A673 (cell line): ENCODE measurements around the gene PEPD. TPM values are rescaled to one million over a fixed set of nuclear protein-coding genes. Genes with fewer than 3 reads are reported as not detected.

Source experiments
- BruUV-seq: library from RNA; stranded (reverse); fragments of 400-500 nt; replicated peaks from 2 replicates; lab custom pipeline; 2021; lab: Mats Ljungman, UMichigan
- CTCF ChIA-PET: fragments of 300-600 bp; sonication (Branson Sonifier 250); formaldehyde crosslinking; loops from one replicate; lab custom pipeline; 2022; ENCODE audit warnings: antibody characterized with exemption; lab: Charles Lee
- POLR2A ChIA-PET: fragments of 300-600 bp; sonication (Branson Sonifier 250); formaldehyde crosslinking; loops from one replicate; lab custom pipeline; 2022; ENCODE audit warnings: antibody characterized with exemption; ENCODE audit not compliant: low non-redundant PET; lab: Charles Lee
- DNase-seq: peaks from one replicate; pipeline ENCODE4 v3.0.0-alpha.2; 2015; ENCODE audit warnings: low spot score
- H3K27ac ChIP-seq: fragments of 200-600 bp; sonication (generic); 2 replicates; pipeline ENCODE4 v1.5.1; 2016; ENCODE audit warnings: mixed run types, low read depth, mild to moderate bottlenecking, mixed read lengths, antibody characterized with exemption, low read length; ENCODE audit not compliant: poor library complexity, severe bottlenecking
- H3K27me3 ChIP-seq: fragments of 200-600 bp; sonication (generic); replicated peaks from 2 replicates; pipeline ENCODE4 v1.6.1; 2017; ENCODE audit warnings: mixed run types, low read depth, mild to moderate bottlenecking, mixed read lengths, antibody characterized with exemption, low read length; ENCODE audit not compliant: insufficient read depth, poor library complexity
- H3K36me3 ChIP-seq: fragments of 200-600 bp; sonication (generic); 2 replicates; pipeline ENCODE4 v1.6.1; 2016; ENCODE audit warnings: mixed run types, mild to moderate bottlenecking, mixed read lengths, antibody characterized with exemption, low read length; ENCODE audit not compliant: insufficient read depth, poor library complexity, severe bottlenecking
- H3K4me1 ChIP-seq: fragments of 200-600 bp; sonication (generic); 2 replicates; pipeline ENCODE4 v1.6.1; 2017; ENCODE audit warnings: mixed run types, mild to moderate bottlenecking, mixed read lengths, antibody characterized with exemption, low read length; ENCODE audit not compliant: insufficient read depth, poor library complexity, severe bottlenecking
- H3K4me3 ChIP-seq: fragments of 200-600 bp; sonication (generic); 2 replicates; pipeline ENCODE4 v1.5.1; 2016; ENCODE audit warnings: low read depth, mixed run types, mild to moderate bottlenecking, mixed read lengths, low read length; ENCODE audit not compliant: poor library complexity, severe bottlenecking
- H3K9me3 ChIP-seq: fragments of 200-600 bp; sonication (generic); 2 replicates; pipeline ENCODE4 v1.6.1; 2016; ENCODE audit warnings: mixed run types, low read depth, mild to moderate bottlenecking, mixed read lengths, antibody characterized with exemption, low read length; ENCODE audit not compliant: poor library complexity, severe bottlenecking
- EZH2 ChIP-seq: fragments of 200-600 bp; sonication (generic); IDR thresholded peaks from 2 replicates; pipeline ENCODE4 v1.6.1; 2017; ENCODE audit warnings: borderline replicate concordance, low read depth, mild to moderate bottlenecking, mixed read lengths, antibody characterized with exemption, low read length; ENCODE audit not compliant: poor library complexity, severe bottlenecking
- intact Hi-C: fragments of 100-400 bp; cut with micrococcal nuclease; formaldehyde crosslinking; loops from one replicate; pipeline ENCODE4 v1.10.0; 2022; ENCODE audit not compliant: unreplicated experiment
- total RNA-seq: library from RNA; stranded (reverse); gene quantifications from 2 replicates; pipeline ENCODE4 v1.2.3, GENCODE V29; 2021
- TF ChIP-seq, protein P1 (sequence below): fragments of 300-800, 200-600 bp; sonication (generic); conservative IDR thresholded peaks from 2 replicates; pipeline ENCODE4 v1.5.1; 2017; ENCODE audit warnings: low read depth, mild to moderate bottlenecking, antibody characterized with exemption, low read length, moderate library complexity, mixed read lengths

The PEPD gene
- total RNA-seq, 1 experiment from 2014 or later = 82.2 TPM

DNA sequence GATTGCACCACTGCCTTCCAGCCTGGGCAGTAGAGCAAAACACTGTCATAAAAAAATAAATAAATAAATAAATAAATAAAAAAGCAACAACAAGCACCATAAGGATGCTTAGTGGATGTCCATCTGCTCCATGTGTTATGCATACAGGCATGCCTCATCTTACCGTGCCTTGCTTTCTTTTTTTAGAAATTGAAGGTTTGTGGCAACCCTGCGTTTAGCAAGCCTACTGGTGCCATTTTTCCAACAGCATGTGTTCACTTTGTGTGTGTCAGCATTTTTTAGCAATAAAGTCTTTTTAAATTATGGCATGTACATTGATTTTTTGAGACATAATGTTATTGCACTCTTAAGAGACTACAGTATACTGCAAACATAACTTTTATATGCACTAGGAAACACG lies 68.3 kb downstream of the PEPD start:
- TF ChIP-seq, protein P1, sequence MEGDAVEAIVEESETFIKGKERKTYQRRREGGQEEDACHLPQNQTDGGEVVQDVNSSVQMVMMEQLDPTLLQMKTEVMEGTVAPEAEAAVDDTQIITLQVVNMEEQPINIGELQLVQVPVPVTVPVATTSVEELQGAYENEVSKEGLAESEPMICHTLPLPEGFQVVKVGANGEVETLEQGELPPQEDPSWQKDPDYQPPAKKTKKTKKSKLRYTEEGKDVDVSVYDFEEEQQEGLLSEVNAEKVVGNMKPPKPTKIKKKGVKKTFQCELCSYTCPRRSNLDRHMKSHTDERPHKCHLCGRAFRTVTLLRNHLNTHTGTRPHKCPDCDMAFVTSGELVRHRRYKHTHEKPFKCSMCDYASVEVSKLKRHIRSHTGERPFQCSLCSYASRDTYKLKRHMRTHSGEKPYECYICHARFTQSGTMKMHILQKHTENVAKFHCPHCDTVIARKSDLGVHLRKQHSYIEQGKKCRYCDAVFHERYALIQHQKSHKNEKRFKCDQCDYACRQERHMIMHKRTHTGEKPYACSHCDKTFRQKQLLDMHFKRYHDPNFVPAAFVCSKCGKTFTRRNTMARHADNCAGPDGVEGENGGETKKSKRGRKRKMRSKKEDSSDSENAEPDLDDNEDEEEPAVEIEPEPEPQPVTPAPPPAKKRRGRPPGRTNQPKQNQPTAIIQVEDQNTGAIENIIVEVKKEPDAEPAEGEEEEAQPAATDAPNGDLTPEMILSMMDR = no peak
- no peak for TF ChIP-seq EZH2
- no peaks in the 10 kb centered on the region for H3K9me3 ChIP-seq
- no peaks in the 10 kb centered on the region for H3K27me3 ChIP-seq
- BruUV-seq = no TSS peak
- H3K27ac ChIP-seq = no peak overlapping the region
- ChIA-PET POLR2A (no interaction called here), CTCF (no interaction called here)
- no peaks in the 10 kb centered on the region for H3K4me1 ChIP-seq
- no peaks in the 10 kb centered on the region for H3K36me3 ChIP-seq
- no peak overlapping the region for H3K4me3 ChIP-seq
- no peak for DNase-seq
- intact Hi-C loops = no loop called here

DNA sequence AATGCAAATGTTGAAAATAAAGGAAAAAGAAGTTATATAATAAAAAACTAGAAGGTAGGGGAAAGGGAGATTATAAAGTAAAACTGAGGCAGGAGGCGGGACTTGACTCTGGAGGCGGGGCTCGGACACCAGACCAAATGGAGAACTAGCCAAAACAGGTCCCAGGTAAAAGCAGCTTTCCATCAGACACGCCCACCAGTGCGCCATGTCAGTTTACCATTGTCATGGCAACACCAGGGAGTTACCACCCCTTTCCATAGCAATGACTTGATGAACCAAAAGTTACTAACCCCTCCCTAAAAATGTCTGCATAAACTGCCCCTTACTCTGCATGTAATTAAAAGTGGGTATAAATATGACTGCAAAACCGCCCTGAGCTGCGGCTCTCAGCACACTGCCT lies 70.9 kb downstream of the PEPD start:
- Histone ChIP-seq H3K9me3 (no peaks in the 10 kb centered on the region), H3K27me3 (no peaks in the 10 kb centered on the region), H3K4me1 (no peaks in the 10 kb centered on the region), H3K36me3 (no peaks in the 10 kb centered on the region), H3K27ac (no peak overlapping the region), H3K4me3 (no peak overlapping the region)
- intact Hi-C loops = no loop called here
- ChIA-PET CTCF (no interaction called here), POLR2A (no interaction called here)
- TF ChIP-seq, protein P1 = no peak
- TF ChIP-seq EZH2 = no peak
- no peak for DNase-seq
- BruUV-seq = no TSS peak

DNA sequence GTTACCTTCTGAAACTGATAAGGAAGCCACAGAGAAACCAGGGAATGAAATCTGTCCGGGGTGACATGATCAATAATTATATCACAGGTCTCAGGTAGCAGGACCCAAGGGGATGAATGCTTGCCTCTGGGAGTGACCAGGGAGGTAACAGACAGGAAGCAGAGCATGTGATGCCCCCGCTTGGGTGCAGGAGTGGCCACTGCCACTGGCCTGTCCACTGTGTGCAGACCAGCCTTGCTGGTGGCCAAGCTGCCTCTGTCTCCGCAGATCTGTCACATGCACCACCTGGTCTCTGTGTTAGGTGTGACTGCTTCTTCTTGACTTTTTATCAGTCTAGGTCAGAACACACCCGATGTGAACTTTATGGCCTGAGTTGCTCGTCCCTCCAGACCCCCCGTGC lies 71.8 kb downstream of the PEPD start:
- CTCF ChIA-PET = no interaction called here

More for the DNA sequence above, 71.8 kb downstream of the PEPD start:
- TF ChIP-seq, protein P1 = no peak
- no peak for TF ChIP-seq EZH2
- no peak overlapping the region for H3K27ac ChIP-seq
- no peaks in the 10 kb centered on the region for H3K4me1 ChIP-seq
- intact Hi-C loops = no loop called here
- no peak overlapping the region for H3K4me3 ChIP-seq
- H3K27me3 ChIP-seq = no peaks in the 10 kb centered on the region
- H3K9me3 ChIP-seq = no peaks in the 10 kb centered on the region
- no TSS peak for BruUV-seq
- POLR2A ChIA-PET = no interaction called here
- DNase-seq = no peak
- no peaks in the 10 kb centered on the region for H3K36me3 ChIP-seq
